GM12875 (cell line): ENCODE measurements around the gene ATXN2.

Source experiments
- H3K4me3 ChIP-seq: one replicate; pipeline ENCODE4 v1.5.1; 2011; ENCODE audit warnings: low read depth, low read length, control low read depth
- CTCF ChIP-seq: IDR thresholded peaks from 2 replicates; pipeline ENCODE4 v1.5.1; 2011; ENCODE audit warnings: low read depth, mild to moderate bottlenecking, control low read depth, inconsistent platforms, low read length, moderate library complexity, borderline replicate concordance; ENCODE audit not compliant: insufficient read depth

The ATXN2 gene

GRCh38 chr12:111598637-111599452, at the start of gene ATXN2:
TSS of gene ATXN2 (minus strand) at chr12:111599315. CDS start at chr12:111599034, 281 bp downstream.
- peak within 1 kb of the TSS; percentile 98 for H3K4me3 ChIP-seq
- TF ChIP-seq CTCF, result no peak

- no peak overlapping the region for H3K4me3 ChIP-seq
- no peak for TF ChIP-seq CTCF
These were observed 46.3 kb upstream of the ATXN2 start for GRCh38 chr12:111645433-111645832.

- TF ChIP-seq CTCF, result no peak
- H3K4me3 ChIP-seq, result no peak overlapping the region
These were observed 44.3 kb upstream of the ATXN2 start for GRCh38 chr12:111643427-111643826.

GRCh38 chr12:111642681-111643426, 43.7 kb upstream of the ATXN2 start:
- no peak for TF ChIP-seq CTCF

GRCh38 chr12:111640506-111640905, 41.4 kb upstream of the ATXN2 start:
- TF ChIP-seq CTCF, result no peak
- no peak overlapping the region for H3K4me3 ChIP-seq

More at GRCh38 chr12:111642681-111643426, 43.7 kb upstream of the ATXN2 start:
- no peak overlapping the region for H3K4me3 ChIP-seq

- no peak overlapping the region for H3K4me3 ChIP-seq
- TF ChIP-seq CTCF, result no peak
These were observed 39.4 kb upstream of the ATXN2 start for GRCh38 chr12:111638556-111638955.
